CD4-positive, alpha-beta T cell treated with Interleukin-15 for 1 hour (primary cell): ENCODE results near the gene SYNDIG1.

ENCODE experiments used
- DNase-seq: peaks from one replicate; pipeline ENCODE4 v3.0.0-alpha.2; 2020

Gene SYNDIG1

DNA sequence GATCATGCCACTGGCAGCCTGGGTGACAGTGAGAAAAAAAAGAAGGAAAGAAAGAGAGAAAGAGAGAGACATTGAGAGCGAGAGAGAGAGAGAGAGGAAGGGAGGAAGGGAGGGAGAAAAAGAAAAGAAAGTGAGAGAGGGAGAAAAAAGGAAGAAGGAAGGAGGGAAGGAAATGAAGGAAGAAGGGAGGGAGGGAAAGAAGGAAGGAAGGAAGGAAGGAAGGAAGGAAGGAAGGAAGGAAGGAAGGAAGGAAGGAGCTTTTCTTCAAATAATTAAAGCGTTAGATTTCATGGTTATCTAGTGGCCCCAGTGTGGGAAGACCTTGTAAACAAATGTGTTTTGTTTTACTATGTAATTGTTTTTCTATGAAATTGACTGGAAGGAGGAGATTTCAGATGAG is 170.8 kb downstream of the SYNDIG1 start:
- no peak for DNase-seq

DNA sequence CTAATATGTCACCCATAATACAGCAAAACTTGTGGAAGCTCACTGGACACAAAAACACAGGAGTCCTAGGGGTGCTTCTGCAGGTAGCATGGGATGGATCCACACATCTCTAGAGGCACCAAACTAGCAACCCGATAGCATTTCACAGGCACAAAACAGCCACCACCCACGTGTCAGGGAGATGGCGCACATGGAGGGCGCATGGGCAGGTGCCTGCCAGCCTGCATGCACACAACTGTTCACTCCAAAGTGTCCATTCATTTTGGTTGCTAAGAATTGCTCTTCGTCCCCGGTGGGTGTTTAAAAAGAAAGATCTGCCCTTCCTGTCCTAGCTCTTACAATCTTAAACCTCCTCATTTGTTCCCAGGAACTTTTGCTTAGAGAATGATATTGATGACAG is 171.3 kb downstream of the SYNDIG1 start:
- DNase-seq = no peak

DNA sequence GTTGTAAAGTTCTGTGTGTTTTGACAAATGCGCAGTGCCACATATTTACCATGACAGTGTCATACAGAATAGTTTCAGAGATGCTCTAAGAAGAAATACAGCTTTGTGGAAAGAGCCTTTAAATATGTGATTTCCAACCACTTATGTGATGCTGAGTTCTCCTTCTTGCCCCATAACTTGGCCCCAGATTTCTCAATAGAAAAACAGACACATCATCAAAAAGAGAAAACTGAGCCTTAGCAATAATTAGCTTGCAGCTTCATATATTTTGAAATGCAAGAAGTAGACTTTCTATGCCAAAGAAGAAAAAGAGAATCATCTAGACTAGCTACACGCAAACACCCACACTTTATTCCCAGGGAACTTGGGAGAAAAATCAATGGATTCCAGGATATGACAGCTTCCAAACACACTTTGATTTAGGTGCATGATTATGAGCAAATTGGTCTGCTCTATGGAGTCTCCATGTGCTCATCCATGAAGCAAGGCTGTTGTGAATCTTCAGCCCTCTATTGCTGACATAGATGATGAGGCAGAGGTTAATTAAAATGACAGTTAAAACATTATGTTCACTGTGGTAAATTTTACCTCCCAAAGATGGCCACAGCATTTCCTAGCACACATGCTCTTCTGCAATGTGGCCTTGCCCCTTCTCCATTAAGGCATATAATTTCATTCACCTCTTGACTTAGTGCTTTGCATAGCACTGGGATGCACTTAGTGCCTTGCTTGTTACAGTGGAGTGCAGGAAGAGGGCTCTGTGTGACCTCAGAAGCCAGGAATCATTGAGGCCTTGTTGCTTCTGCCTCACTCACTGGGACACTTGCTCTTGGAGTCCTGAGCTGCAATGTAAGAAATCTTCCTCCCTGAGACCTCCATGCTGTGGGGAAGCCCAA is 174.6 kb downstream of the SYNDIG1 start:
- DNase-seq = no peak

DNA sequence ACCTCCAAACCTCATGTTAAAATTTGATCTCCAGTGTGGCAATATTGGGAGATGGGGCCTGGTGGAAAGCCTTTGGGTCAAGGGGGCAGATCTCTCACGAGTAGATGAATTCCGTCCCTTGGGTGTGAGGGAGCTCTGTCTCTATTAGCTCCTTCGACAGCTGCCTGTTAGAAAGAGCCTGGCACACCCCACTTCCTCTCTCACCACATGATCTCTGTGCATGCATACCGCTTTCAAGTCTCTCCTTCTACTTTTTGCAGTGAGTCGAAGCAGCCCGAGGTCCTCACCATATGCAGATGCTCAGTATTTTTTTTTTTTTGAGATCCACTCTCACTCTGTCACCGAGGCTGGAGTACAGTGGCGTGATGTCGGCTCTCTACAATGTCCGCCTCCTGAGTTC is 176.9 kb downstream of the SYNDIG1 start:
- no peak for DNase-seq

DNA sequence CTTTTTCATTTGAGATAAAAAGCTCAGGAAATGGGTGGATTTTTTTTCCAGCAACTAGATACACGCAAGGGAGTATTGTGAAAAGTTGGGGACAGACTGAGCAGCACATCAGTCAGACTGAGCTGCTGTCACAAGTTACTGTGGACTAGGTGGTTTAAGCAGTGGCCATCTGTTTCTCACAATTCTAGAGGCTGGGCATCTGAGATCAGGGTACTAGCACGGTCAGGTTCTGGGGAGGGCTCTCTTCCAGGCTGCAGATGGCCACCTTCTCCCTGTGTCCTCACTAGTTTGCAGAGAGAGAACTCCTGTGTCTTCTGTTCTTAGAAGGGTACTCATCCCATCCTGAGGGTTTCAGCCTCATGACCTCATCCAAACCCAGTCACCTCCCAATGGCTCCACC is 178.3 kb downstream of the SYNDIG1 start:
- DNase-seq = no peak

DNA sequence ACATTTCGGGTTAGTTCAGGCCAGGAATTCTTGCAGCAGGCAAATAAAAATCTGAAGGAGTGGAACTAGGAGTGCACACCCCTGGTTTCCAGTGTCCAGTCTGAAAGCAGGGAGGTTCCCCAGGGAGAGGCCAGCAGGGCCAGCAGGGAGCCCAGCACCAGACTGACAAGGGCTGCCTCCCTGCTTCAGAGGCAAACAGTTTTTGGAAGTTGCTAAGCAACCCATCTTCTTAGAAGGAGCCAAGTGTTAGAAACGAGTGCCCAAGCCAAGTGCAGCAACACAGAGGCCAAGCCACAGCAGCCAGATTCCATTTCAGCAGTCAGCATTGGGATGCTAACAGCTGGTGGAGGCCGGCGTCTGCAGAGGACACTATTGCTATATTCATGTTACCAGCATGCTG is 179.1 kb downstream of the SYNDIG1 start:
- no peak for DNase-seq

DNA sequence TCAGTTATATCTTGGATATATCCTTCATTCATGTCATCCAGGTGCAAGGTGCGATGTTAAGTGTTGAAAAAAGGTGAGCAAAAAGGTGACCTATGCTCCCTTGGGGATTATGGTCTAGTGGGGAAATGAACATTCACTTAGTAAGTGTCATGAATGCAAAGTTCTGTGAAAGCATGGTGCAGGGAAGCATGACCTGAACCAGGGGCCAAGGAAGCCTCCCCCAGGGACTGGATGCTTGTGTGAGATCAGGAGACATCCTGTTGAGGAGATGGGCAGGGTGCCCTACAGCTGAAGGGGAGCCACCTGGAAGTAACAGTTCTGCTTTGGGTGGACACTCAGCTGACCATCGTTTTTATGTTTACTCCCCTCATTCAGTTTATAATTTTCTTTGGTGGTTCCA is 179.5 kb downstream of the SYNDIG1 start:
- DNase-seq = no peak

DNA sequence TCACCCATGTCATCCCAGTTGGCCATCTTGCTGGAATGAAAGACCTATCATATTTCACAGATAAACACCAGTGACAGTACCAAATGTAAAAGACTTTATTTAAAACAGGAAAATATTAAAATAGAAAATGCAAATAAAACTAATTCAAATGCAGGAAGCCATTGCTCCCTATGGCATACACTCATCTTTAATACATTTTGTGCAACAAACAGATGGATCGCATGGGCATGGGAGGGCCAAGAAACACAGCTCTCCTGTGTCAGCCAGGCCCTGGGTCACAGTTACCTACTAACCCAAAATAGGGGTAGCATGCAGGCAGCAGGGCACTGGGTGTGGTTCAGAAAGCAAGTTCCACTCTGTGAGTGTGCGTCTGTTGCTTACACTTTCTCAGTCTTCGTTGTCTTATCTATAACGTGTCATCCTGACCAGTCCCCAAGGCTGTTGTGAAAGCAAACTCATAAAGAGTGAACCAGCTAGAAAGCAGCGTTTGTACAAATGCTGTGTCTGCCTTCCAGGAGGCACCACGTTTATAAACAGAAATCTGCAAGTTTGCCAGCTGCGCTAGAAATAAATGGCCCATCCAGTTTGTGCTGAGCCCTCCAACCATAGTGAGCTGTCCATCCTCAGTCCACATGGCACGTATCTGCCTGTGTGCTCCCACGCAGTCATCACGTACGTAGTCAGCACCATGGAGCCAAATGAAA is 180.5 kb downstream of the SYNDIG1 start:
- no peak for DNase-seq

DNA sequence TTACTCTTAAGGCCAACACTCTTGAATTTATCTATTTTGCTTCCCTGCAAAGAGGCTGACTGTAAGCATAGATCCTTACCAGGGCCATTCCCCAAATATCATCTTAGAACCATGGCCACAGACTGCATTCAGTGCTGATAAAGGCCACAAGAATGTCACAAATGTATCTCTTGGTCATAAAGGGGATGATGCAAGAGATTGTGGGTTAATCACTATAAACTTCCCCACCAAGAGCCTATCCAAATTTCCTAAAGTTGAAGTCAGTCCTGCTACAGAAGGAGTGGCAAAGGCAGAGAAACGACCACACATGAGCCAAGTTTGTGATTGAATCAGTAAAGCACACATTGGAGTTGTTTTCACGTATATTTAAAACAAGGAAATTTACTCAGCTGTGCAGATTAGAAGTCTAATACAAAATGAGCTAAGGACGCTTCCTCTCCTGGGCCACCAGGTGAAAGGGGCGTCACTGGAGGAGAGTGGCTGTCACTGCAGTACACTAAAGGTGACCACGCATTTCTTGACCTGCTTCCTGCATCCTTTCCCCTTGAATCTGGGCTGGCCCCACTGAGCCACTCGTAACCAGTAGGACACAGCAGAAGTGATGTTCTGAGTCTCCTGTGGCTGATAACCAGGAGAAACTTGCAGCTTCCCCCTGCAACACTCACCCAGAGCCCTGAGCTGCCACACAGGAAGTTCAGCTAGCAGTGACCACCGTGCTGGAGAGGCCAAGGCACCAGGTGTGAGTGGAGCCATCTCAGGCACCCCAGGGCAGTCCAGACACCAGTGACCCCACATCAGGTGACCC is 181.9 kb downstream of the SYNDIG1 start:
- no peak for DNase-seq

DNA sequence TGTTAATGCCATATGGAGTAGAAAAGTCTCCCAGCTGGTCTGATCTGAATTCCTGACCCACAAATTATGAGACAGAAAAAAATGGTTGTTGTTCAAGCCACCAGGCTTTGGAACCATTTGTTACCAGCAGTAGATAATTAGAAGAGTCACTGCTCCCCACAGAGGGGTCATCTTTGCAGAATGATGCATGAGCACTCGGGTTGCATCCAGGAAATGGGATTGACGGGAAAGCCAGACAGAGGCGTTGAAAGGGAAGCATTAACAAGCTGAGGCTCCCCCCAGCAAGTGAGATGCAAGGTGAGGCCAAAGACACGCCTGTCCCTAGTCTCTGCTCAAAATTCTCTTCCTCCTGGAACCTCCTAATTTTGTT is 182.5 kb downstream of the SYNDIG1 start:
- no peak for DNase-seq

DNA sequence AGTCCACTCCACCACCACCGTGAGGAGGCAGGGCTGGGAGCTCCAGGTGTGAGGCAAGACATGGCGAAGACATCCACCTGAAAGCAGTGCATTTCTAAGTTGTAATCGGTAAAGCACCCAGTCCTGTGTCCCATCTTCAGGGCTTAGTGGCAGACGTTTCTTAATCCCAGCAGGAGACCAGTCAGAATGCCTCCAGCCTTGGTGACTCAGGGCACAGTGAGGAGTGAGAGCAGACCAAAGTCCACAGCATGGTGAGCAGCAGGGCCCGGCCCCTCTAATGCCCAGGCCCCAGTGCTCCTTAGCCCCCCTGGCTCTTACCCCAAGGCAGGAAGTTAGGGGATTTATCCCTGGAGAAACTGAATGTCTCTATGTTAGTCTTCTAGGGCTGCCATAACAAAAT is 183.9 kb downstream of the SYNDIG1 start:
- DNase-seq = no peak

DNA sequence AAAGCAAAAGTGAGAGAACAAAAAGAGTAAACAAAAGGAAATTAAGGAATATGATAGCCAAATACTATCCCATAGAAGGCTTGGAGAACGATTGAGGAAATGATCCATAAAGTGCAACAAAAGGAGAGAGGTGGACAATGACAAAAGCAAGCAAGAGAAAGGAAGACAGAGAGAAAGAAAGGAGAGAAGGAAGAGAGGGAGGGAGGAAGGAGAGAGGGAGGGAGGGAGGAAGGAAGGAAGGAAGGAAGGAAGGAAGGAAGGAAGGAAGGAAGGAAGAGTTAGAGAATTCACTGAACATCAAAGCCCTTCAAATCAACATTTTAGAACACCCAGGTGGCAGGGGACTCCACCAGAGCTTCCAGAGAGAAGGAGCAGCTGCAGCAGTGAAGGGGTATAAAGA is 185.0 kb downstream of the SYNDIG1 start:
- DNase-seq = no peak

DNA sequence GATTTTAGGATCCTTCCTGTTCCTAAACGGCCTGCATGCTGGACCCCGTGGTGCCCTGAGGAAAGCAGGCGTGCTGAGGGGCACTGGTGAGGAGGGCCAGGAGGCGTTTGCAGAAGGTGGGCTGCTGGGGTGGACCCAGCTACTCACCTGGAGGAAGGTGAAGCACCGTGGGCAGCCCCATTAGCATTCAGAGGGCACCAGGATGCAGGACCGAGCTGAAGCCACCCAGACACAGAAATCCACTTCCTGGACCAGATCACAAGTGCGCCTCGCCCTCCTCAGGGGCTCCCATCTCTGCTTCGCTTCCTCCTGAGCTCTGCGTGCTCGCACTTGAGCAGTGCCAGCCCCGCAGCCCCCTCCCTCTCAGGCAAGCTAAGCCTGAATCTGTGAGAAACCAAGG is 187.0 kb downstream of the SYNDIG1 start:
- DNase-seq = no peak

DNA sequence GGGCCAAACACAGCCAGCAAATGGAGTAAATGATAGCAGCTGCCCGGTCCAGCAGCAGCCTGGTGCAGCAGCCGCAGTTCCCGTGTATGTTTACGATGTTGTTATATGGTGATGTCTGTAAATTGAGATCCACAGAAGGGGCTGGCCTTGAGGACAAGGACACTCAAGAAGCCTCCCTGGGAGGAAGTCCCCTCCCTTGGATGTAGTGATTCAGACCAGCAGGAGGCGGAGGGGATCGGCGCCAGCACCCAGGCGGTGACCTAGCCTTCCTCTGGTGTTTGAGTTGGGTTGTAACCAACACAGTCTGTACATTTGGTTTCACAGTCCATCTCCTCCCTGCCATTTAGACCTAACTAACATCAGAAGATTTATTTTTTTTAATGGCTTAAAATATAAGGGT is 187.8 kb downstream of the SYNDIG1 start:
- no peak for DNase-seq

DNA sequence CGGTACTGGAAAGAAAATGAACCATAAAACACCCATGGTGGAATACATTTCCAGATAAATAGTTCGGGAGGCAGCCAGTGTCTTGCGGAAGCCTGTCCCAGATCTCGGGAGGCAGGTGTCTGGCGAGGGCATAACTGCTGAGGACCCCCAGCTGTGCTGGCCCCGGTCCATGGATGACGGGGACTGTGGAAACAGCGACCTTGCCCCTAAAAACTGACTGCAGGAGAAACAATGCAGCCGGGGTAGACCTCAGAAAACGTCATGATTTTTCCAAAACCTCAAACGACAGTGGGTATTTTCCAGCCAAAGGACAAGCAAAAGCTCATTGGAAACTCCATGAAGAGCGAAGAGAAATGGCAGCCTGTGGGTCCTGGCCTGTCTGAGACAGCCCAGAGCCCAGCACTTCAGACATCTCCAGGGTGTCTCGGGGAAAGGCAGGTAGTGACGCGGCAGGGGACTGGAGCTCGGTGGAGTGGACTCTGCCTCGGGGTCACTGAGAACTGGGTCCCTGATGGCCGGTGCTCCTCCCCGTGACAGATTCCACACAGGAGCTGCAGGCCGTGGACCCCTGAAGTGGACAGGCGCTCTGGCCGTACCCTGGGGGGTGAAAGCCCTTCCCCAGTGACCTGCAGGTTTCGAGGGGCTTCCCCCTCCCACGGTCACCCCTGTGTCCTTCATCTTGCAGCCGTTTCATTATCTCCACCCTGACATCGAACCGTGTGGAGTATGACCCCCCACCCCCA is 188.6 kb downstream of the SYNDIG1 start:
- no peak for DNase-seq

DNA sequence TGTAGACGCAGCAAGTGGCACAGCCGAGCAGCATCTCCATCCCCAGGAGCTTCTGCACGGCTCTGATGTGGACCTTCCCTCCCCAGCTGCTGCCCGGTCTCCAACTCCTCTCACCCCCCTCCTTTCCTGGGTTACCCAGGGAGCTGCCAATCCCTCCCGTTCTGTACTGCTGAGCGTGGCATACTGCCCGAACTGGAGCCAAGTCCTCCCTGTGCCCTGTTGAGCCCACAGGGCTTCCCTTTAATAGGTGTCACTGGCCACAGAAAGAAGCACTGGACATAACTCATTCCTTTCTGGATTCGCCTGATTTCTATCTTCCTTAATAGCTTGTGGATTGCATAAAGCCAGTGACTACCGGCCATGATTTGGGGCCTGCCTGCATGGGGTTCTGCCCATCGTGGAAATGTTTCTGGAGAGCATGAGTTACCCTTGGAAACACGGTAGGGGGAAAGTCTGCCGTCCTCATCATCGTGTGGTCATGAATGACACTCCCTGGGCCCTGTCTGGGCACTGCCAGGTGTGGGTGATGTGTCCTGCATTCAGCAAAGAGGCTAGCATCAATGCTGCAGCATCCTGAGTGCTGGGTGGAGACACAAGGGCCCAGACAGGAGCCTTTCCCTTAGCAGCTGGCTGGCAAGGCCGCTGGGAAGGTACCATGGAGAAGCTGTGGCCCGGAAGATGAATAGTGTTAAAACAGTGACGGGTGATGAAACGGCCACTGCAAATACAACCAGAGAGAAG is 189.7 kb downstream of the SYNDIG1 start:
- no peak for DNase-seq

DNA sequence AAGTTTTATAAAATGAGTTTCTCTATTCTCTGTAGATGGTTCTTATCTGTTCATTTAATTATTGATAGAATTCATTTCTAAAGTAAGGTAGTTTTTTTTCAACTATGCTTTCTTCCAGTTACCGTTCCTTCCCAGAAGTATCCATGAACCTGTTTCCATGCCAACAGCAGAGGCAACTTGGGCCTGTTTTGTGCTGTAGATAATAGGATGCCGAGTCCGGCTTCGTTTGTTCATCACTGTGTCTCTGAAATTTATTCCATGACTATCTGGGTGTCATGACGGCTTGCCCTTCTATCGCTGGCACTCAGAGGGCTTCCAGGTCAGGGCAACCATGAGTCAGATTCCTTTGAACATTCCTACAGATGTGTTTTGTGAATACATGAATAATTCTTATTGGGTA is 190.4 kb downstream of the SYNDIG1 start:
- DNase-seq = no peak

DNA sequence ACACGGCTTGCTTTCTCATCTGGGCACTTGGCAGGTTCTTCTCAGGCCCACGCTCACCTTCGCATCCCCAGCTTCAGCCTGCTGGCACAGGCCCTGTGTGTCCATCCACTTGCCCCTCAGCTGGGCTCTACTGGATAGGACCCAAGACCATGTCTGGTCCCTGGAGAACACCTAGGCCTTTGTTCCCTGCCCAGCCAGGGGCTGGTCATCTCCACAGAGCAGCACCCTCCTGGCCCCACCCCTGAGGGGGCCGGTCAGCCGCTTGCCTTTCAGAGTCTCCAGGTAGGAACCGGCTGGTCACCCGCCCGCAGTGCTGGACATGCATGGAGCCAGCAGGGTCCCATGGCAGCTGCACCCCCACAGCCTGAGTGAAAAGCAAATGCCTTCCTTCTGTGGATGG is 191.2 kb downstream of the SYNDIG1 start:
- DNase-seq = no peak

DNA sequence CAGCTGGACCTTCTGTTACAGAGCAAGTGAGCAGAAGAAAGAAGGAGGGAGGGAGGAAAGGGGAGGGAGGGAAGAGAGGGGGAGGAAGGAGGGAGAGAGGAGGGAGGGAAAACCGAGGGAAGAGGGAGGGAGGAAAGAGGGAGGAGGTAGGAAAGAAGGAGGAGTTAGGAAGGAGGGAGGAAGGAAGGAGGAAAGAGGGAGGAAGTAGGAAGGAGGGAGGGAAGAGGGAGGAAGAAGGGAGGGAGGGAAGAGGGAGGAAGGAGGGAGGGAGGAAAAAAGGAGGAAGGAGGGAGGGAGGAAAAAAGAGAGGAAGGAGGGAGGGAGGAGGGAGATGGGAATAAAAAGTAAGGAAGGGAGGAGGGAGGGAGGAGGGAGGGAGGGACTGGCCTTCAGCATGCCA is 191.8 kb downstream of the SYNDIG1 start:
- no peak for DNase-seq

DNA sequence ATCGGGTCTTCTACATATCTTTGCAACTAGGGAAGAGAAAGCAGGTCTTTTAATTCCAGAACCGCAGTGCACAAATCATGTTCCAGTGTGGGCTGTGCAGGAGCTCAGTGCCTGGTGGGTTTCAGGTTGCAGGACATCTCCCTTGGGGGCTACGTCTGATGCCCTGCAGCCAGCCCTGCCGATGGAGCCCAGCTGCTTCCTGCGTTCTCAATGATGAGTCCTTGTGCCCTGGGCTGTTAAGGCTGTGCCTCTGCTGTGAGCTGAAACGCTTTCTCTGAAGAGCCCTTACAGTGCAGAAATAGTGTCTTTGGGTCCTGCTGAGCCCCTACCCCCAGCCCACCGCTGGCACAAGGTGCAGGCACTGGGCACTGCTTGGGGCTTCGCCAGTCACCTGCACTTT is 192.9 kb downstream of the SYNDIG1 start:
- no peak for DNase-seq

DNA sequence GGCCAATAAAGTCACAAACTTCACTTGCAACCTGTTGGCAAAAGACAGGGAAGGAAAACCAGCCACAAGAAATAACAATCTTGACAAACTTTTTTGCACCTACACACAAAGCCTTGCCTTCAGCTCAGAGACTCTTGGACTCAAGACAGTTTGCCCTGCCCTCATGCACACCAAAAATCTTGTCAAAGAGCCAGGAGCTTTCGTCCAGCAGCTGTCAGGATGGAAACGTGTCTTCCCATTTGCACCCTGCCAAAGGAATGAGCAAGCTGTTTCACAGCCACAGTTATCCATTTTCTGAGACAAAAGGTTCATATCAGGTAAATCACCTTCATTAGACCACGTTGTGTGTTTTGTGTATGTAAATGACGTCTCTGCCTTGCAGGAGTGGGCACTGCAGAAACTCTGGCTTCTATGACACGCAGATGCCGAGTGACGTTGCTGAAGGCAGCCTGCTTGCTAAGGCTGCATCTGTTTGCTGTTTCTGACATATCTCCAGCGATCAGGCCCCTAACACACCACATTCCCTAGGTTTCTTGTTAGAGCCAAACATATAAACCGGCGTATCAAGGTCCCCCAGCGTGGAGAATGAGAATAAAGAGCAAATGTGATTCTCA is 193.4 kb downstream of the SYNDIG1 start:
- no peak for DNase-seq

DNA sequence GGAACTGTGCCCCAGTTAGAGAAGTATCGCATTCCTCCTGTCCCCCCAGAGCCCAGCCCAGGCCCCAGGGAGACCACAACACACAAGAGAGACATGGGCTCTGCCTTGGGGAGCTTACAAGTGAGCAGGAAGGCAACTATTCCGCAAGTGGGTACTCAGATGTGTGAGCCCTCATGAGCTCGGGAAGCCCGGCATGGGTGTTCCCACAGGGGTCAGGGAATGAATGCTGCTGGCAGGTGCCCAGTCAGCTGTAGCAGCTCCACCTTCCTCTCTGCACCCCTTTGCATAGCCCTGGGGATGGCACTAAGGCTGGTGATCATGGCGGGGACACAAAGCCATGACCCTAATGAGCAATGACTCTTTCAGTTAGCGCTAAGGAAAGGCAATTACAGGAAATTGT is 194.1 kb downstream of the SYNDIG1 start:
- no peak for DNase-seq
